ENCODE data around the gene PYCARD.
"Not testable (repeated sequence)": the region's sequence is repeated elsewhere in the genome, so short reads cannot be mapped to it uniquely, and the experiment has no call there.

Gene PYCARD

DNA sequence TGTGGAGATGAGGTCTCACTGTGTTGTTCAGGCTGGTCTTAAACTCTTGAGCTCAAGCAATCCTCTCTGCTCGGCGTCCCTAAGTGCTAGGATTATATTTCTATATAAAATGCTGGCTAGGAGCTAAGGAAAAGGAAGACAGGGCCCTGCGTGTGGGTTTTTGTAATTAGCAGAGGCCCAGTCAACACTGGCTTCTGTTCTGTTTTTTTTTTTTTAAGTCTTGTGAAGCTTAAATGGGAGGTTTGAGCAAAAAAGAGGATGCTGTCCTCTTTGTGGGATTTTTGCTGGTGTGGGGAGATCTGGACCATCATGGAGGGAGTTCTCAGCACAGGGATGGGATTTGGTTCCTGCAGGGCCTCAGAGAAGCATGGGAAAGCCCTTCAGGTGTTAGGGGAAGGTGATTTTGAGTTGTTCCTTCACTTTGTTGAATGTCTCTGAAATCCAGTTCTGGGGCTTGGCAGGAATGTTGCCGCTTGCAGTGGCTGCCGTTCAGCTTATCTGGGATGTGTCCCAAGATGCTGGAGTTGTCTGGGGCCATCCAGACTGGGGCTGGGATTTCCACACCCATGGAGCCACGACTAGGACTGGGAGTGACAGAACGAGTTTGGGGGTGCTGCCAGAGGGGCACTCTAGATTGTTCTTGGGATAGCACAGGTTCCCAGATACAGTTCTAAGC, 4.2 kb downstream of the PYCARD start:
- peaks cover 27 to 32% of the 10 kb centered on the region in 2 donors for H3K36me3 ChIP-seq (ENCODE audit: control insufficient read depth in 2 of 2, insufficient read depth in 2 of 2, low read length in 2 of 2)

DNA sequence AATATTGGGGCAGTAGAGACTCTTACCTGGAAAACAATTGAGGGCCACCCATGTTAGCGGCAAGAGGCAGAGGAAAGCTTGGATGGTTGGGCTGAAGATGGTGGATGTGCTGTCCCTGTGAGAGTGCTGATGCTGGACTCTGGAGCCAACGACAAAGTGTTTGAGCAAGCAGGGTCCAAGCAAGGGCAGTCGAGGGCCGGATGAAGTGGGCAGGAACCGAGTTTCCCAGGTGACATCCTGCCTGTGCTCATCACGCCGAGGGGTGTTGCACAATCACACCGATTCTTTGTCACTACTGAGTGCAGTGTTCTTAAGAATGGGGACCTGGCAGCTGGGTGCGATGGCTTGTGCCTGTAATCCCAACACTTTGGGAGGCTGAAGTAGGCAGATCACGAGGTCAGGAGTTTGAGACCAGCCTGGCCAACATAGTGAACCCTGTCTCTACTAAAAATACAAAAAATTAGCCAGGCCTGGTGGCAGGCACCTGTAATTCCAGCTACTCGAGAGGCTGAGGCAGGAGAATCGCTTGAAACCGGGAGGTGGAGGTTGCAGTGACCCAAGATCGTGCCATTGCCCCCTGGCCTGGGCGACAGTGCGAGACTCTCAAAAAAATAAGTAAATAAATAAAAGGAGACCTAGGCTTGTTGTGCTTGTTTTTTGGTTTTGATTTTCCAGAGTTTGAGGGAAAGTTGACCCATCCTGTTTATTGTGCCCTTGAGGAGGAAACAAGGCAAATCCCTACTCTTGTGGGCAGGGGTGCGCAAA, 6.1 kb downstream of the PYCARD start:
- peaks cover 40 to 46% of the 10 kb centered on the region in 2 donors for H3K36me3 ChIP-seq (ENCODE audit: control insufficient read depth in 2 of 2, insufficient read depth in 2 of 2, low read length in 2 of 2)

More for the DNA sequence above, 4.2 kb downstream of the PYCARD start:
- Histone ChIP-seq H3K4me3 (ENCODE audit: low read length in 2 of 2) (no peak overlapping the region), H3K9ac (ENCODE audit: low read length in 2 of 2) (no peak overlapping the region), H3K27ac (ENCODE audit: low read length) (no peak overlapping the region), H3K9me3 (ENCODE audit: control insufficient read depth in 2 of 2, low read length in 2 of 2) (no peaks in the 10 kb centered on the region), H3K4me1 (ENCODE audit: control insufficient read depth, insufficient read depth, low read length) (peaks cover 21% of the 10 kb centered on the region), H3K27me3 (ENCODE audit: control insufficient read depth in 1 of 2, insufficient read depth in 2 of 2, low read length in 2 of 2) (peaks cover 6 to 10% of the 10 kb centered on the region in 2 donors)

DNA sequence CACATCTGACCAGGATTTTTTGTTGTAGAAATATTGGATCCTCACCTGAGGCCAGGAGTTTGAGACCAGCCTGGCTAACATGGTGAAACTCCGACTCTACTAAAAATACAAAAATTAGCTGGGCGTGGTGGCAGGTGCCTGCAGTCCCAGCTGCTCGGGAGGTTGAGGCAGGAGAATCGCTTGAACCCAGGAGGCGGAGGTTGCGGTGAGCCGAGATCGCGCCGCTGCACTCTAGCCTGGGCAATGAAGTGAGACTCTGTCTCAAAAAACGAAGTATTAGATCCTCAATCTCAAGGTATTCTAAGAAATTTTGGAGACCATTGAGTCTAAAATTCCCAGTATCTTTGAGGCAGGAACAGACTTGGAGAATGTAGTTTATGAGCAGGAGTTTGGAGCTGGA, 6.7 kb downstream of the PYCARD start:
- H3K27me3 ChIP-seq (ENCODE audit: control insufficient read depth in 1 of 2, insufficient read depth in 2 of 2, low read length in 2 of 2); H3K9ac ChIP-seq (ENCODE audit: low read length in 2 of 2); H3K4me1 ChIP-seq (ENCODE audit: control insufficient read depth, insufficient read depth, low read length); H3K4me3 ChIP-seq (ENCODE audit: low read length in 2 of 2); H3K9me3 ChIP-seq (ENCODE audit: control insufficient read depth in 2 of 2, low read length in 2 of 2); H3K27ac ChIP-seq (ENCODE audit: low read length): not testable (repeated sequence)
- H3K36me3 ChIP-seq (ENCODE audit: control insufficient read depth in 2 of 2, insufficient read depth in 2 of 2, low read length in 2 of 2): peaks cover 47 to 52% of the 10 kb centered on the region in 2 donors

More for the DNA sequence above, 6.1 kb downstream of the PYCARD start:
- Histone ChIP-seq H3K4me3 (ENCODE audit: low read length in 2 of 2) (no peak overlapping the region), H3K27me3 (ENCODE audit: control insufficient read depth in 1 of 2, insufficient read depth in 2 of 2, low read length in 2 of 2) (no peaks in the 10 kb centered on the region), H3K9me3 (ENCODE audit: control insufficient read depth in 2 of 2, low read length in 2 of 2) (no peaks in the 10 kb centered on the region), H3K9ac (ENCODE audit: low read length in 2 of 2) (no peak overlapping the region), H3K27ac (ENCODE audit: low read length) (no peak overlapping the region), H3K4me1 (ENCODE audit: control insufficient read depth, insufficient read depth, low read length) (peaks cover 6% of the 10 kb centered on the region)

DNA sequence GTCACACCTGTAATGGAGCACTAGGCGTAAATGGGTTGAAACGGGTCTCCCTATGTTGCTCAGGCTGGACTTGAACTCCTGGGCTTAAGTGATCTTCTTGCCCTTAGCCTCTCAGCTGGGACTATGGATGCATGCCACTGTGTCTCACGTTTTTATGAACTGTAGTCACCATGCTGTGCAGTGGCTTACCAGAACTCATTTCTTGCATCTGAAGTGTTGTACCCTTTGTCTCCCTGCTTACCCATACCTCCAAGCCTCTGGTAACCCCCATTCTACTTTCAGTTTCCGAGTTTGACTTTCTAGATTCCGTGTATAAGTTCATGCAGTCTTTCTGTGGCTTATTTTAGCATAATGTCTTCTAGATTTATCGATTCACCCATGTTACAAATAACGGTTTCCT, 7.7 kb downstream of the PYCARD start:
- H3K27me3 ChIP-seq (ENCODE audit: control insufficient read depth in 1 of 2, insufficient read depth in 2 of 2, low read length in 2 of 2): no peaks in the 10 kb centered on the region
- no peak overlapping the region for H3K4me3 ChIP-seq (ENCODE audit: low read length in 2 of 2)
- no peaks in the 10 kb centered on the region for H3K4me1 ChIP-seq (ENCODE audit: control insufficient read depth, insufficient read depth, low read length)
- no peak overlapping the region for H3K9ac ChIP-seq (ENCODE audit: low read length in 2 of 2)
- H3K36me3 ChIP-seq (ENCODE audit: control insufficient read depth in 2 of 2, insufficient read depth in 2 of 2, low read length in 2 of 2): peaks cover 56 to 62% of the 10 kb centered on the region in 2 donors
- H3K9me3 ChIP-seq (ENCODE audit: control insufficient read depth in 2 of 2, low read length in 2 of 2): no peaks in the 10 kb centered on the region
- H3K27ac ChIP-seq (ENCODE audit: low read length): no peak overlapping the region

DNA sequence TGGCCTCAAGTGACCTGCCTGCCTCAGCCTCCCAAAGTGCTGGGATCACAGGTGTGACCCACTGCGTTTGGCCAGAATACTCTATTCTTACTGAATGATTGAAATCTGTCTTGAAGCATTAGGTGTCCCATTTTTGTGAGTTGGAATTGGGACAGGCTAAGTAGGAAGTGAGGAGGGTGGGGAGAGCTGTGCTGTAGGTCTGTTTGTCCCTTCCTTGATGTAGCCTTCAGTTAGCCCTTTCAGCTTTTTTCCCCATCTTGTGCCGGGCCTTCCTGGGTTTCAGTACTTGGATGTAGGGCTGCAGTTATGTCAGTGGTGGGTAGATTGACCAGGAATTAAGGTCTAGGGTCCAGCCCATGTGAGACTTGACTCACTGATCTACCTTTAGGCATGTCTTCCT, 8.7 kb downstream of the PYCARD start:
- Histone ChIP-seq H3K4me3 (ENCODE audit: low read length in 2 of 2) (no peak overlapping the region), H3K9me3 (ENCODE audit: control insufficient read depth in 2 of 2, low read length in 2 of 2) (no peaks in the 10 kb centered on the region), H3K27me3 (ENCODE audit: control insufficient read depth in 1 of 2, insufficient read depth in 2 of 2, low read length in 2 of 2) (no peaks in the 10 kb centered on the region), H3K4me1 (ENCODE audit: control insufficient read depth, insufficient read depth, low read length) (no peaks in the 10 kb centered on the region), H3K9ac (ENCODE audit: low read length in 2 of 2) (no peak overlapping the region), H3K27ac (ENCODE audit: low read length) (no peak overlapping the region), H3K36me3 (ENCODE audit: control insufficient read depth in 2 of 2, insufficient read depth in 2 of 2, low read length in 2 of 2) (peaks cover 62 to 64% of the 10 kb centered on the region in 2 donors)

DNA sequence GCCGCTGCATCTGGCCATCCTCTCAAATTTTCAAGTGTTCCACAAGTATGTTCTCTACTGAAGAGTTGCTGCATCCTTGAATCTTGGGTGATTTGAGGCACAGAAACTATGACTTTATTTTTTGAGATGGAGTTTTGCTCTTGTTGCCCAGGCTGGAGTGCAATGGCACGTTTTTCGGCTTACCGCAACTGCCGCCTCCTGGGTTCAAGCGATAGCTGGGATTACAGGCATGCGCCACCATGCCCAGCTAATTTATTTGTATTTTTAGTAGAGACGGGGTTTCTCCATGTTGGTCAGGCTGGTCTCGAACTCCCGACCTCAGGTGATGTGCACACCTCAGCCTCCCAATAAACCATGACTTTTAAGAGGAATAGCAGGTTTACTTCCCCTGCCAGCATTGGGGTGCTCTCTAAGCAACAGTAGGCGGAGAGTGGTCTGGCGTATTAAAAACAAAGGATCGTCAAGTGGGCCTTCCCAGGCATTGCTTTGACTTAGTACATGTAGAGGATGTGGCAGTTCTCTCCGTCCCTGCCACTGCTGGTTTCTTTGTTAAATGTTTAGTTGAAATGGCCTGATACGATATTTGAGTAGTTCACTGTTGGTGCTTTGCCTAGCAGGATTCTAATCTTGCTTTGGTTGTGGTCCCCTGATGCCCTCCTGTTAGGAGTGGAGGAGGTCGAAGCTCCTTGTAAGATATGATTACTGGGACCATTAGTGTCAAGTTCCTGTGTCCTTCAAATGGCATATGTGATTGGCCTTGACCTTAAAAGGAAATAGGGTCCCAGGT, 9.5 kb downstream of the PYCARD start:
- H3K27me3 ChIP-seq (ENCODE audit: control insufficient read depth in 1 of 2, insufficient read depth in 2 of 2, low read length in 2 of 2): no peaks in the 10 kb centered on the region
- no peak overlapping the region for H3K4me3 ChIP-seq (ENCODE audit: low read length in 2 of 2)
- H3K27ac ChIP-seq (ENCODE audit: low read length): no peak overlapping the region
- no peaks in the 10 kb centered on the region for H3K4me1 ChIP-seq (ENCODE audit: control insufficient read depth, insufficient read depth, low read length)
- peaks cover 69 to 72% of the 10 kb centered on the region in 2 donors for H3K36me3 ChIP-seq (ENCODE audit: control insufficient read depth in 2 of 2, insufficient read depth in 2 of 2, low read length in 2 of 2)
- no peak overlapping the region for H3K9ac ChIP-seq (ENCODE audit: low read length in 2 of 2)
- no peaks in the 10 kb centered on the region for H3K9me3 ChIP-seq (ENCODE audit: control insufficient read depth in 2 of 2, low read length in 2 of 2)

DNA sequence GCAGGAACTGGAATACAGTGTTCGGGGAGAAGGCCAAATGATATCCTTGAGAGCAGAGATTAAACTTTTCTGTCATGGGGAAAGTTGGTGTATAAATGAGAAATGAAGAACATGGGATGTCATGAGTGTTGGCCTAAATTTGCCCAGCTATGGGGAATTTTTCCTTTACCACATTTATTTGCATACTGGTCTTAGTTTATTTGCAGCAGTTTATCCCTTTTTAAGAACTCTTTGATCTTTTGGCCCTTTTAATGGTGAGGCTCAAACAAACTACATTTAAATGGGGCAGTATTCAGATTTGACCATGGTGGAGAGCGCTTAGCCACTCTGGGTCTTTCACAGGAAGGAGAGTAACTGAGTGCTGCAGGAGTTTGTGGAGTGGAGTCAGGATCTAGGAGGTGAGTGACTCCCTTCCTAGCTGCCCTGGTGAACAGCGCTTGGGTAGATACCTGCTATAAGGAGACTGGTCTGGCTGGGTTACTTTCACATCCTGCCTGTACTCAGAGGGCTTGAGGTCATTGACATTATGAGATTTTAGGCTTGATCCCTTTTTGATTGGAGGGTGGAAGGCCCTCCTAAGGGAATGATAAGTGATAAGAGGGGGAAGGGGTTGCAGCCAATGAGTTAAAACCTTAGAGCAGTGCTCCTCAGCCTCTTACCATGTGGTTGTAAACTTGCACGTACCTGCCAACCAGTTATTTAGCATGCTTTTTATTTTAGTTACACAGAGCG, 10.7 kb downstream of the PYCARD start:
- H3K4me3 ChIP-seq (ENCODE audit: low read length in 2 of 2): no peak overlapping the region
- peaks cover 78 to 84% of the 10 kb centered on the region in 2 donors for H3K36me3 ChIP-seq (ENCODE audit: control insufficient read depth in 2 of 2, insufficient read depth in 2 of 2, low read length in 2 of 2)
- H3K27ac ChIP-seq (ENCODE audit: low read length): no peak overlapping the region
- H3K9me3 ChIP-seq (ENCODE audit: control insufficient read depth in 2 of 2, low read length in 2 of 2): no peaks in the 10 kb centered on the region
- no peaks in the 10 kb centered on the region for H3K27me3 ChIP-seq (ENCODE audit: control insufficient read depth in 1 of 2, insufficient read depth in 2 of 2, low read length in 2 of 2)
- no peaks in the 10 kb centered on the region for H3K4me1 ChIP-seq (ENCODE audit: control insufficient read depth, insufficient read depth, low read length)
- no peak overlapping the region for H3K9ac ChIP-seq (ENCODE audit: low read length in 2 of 2)

DNA sequence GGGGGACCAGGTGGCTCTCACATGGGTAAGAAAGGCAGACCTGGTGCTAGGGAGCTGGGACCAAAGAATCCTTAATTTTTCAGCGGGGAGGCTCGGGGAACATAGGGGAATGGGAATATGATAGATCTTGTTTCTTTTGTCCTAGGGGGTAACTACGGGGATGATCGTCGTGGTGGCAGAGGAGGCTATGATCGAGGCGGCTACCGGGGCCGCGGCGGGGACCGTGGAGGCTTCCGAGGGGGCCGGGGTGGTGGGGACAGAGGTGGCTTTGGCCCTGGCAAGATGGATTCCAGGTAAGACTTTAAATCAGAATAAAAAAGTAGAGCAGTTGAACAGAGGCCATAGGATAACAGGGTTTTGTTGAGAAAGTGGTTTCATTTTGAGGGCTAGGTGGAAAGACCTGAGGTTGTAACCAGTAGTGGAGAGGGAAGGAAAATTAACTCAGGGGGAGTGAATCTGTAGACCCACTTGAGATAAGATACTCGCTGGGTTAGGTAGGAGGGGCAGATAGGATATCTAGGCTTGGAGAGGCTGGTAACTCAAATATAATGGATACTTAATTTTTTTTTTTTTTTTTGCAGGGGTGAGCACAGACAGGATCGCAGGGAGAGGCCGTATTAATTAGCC, 11.6 kb downstream of the PYCARD start:
- Histone ChIP-seq H3K4me3 (ENCODE audit: low read length in 2 of 2) (no peak overlapping the region), H3K9me3 (ENCODE audit: control insufficient read depth in 2 of 2, low read length in 2 of 2) (no peaks in the 10 kb centered on the region), H3K4me1 (ENCODE audit: control insufficient read depth, insufficient read depth, low read length) (no peaks in the 10 kb centered on the region), H3K36me3 (ENCODE audit: control insufficient read depth in 2 of 2, insufficient read depth in 2 of 2, low read length in 2 of 2) (peaks cover 81 to 88% of the 10 kb centered on the region in 2 donors), H3K27me3 (ENCODE audit: control insufficient read depth in 1 of 2, insufficient read depth in 2 of 2, low read length in 2 of 2) (no peaks in the 10 kb centered on the region), H3K9ac (ENCODE audit: low read length in 2 of 2) (no peak overlapping the region), H3K27ac (ENCODE audit: low read length) (no peak overlapping the region)

DNA sequence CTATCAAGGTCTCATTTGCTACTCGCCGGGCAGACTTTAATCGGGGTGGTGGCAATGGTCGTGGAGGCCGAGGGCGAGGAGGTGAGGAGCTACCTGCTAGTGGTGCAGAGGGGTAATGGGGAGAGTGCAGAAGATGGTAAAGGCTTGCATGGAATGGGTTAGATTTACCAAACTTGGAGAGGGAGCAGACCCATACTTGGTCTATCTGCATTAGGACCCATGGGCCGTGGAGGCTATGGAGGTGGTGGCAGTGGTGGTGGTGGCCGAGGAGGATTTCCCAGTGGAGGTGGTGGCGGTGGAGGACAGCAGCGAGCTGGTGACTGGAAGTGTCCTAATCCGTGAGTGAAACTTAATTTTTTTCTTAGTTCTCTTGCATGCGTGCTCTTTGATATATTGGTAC, 12.5 kb downstream of the PYCARD start:
- Histone ChIP-seq H3K27ac (ENCODE audit: low read length) (no peak overlapping the region), H3K4me1 (ENCODE audit: control insufficient read depth, insufficient read depth, low read length) (no peaks in the 10 kb centered on the region), H3K9me3 (ENCODE audit: control insufficient read depth in 2 of 2, low read length in 2 of 2) (no peaks in the 10 kb centered on the region), H3K9ac (ENCODE audit: low read length in 2 of 2) (no peak overlapping the region), H3K27me3 (ENCODE audit: control insufficient read depth in 1 of 2, insufficient read depth in 2 of 2, low read length in 2 of 2) (no peaks in the 10 kb centered on the region), H3K36me3 (ENCODE audit: control insufficient read depth in 2 of 2, insufficient read depth in 2 of 2, low read length in 2 of 2) (peaks cover 85 to 92% of the 10 kb centered on the region in 2 donors), H3K4me3 (ENCODE audit: low read length in 2 of 2) (no peak overlapping the region)

DNA sequence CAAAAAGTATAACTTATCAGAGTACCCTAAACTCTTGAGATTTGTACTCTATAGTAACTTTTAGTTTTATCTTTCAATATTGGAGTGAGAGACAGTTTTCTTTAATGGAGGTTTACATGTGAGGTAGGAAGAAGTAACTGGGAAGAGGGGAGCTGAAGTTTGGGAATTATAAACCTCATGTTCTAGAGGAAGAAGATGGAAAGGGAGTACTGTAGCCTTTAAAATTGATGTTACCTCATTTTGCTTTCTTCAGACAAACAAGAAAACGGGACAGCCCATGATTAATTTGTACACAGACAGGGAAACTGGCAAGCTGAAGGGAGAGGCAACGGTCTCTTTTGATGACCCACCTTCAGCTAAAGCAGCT, 13.2 kb downstream of the PYCARD start:
- no peaks in the 10 kb centered on the region for H3K4me1 ChIP-seq (ENCODE audit: control insufficient read depth, insufficient read depth, low read length)
- H3K27me3 ChIP-seq (ENCODE audit: control insufficient read depth in 1 of 2, insufficient read depth in 2 of 2, low read length in 2 of 2): no peaks in the 10 kb centered on the region
- H3K9ac ChIP-seq (ENCODE audit: low read length in 2 of 2): no peak overlapping the region
- H3K9me3 ChIP-seq (ENCODE audit: control insufficient read depth in 2 of 2, low read length in 2 of 2): no peaks in the 10 kb centered on the region
- no peak overlapping the region for H3K27ac ChIP-seq (ENCODE audit: low read length)
- no peak overlapping the region for H3K4me3 ChIP-seq (ENCODE audit: low read length in 2 of 2)
- H3K36me3 ChIP-seq (ENCODE audit: control insufficient read depth in 2 of 2, insufficient read depth in 2 of 2, low read length in 2 of 2): peaks cover 85 to 88% of the 10 kb centered on the region in 2 donors
